Measurements from ENCODE around the gene PRDM4.
"Not testable (repeated sequence)": the region's sequence is repeated elsewhere in the genome, so short reads cannot be mapped to it uniquely, and the experiment has no call there.

Gene PRDM4

DNA sequence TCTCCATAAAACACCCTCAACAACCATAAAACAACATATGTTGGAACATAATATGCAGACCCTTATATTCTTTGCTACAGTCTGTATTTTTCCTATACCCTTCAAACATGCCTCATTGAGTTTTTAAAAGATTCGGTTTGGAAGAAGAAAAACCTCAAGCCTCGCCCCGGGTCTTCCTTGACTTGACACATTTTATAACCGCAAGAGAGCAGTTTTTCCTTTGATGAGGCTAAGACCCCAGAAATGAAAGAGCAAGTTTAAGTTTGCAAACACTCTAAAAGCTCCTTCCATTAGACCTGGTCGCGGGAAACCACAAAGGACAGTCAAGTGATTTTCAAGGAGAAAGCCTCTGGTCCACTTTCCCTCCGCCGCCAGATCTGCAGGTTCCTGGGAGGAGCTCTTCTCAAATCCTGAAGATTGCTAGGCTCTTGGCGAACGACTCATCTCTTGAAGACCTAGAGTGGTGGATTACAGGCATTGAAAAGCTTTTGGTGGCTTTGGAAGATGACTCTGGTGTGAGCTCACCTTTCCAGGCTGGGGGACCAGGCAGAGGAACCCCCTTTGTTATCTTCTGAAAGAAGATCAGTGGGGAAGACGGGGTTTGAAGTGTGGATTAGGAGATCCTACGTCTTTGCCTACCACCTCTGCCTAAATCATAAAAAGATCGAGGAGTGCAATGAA is 13.6 kb upstream of the PRDM4 start, which contains the start of gene ASCL4:
Gene ASCL4, plus strand, starts transcription at position 356 of the 681 bp plus-strand sequence. CDS start 515 bp downstream, outside the sequence.
- DNase-seq = no peak

- DNase-seq = no peak
Observed at GRCh38 chr12:107767466-107767865, 6.5 kb upstream of the PRDM4 start.

DNA sequence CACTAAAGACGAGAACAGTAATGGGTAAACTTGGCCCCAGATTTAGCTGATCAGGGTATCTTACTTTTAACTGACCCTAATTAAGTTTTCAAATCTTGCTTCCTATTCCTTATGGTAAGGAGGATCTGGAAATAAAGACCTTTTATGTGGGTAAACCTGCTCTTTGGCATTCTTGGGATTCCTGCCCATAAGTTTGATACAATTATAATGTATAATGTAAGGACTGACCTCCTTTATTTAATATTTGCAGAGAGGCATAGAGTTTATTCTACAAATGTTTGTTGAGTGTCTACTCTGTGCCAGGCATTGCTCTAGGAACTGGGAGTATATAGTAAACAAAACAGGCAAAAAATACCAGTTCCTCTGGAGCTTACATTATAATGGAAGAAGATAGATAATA is 4.4 kb upstream of the PRDM4 start:
- no peak for DNase-seq

DNA sequence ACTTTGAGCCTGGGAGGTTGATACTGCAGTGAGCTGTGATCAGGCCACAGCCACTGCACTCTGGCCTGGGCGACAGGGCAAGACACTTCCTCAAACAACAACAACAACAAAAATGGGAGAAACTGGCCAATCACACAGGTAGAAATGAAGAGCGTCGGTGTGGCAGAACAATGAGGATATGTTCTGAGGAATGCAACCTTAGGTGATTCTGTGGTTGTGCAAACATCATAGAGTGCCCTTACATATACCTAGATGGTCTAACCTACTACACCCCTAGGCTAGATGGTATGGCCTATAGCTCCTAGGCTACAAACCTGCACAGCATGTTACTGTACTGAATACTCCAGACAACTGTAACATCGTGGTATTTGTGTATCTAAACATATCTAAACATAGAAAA is 3.7 kb upstream of the PRDM4 start:
- no peak for DNase-seq

GRCh38 chr12:107762874-107763273 is 1.9 kb upstream of the PRDM4 start:
- DNase-seq = no peak

DNA sequence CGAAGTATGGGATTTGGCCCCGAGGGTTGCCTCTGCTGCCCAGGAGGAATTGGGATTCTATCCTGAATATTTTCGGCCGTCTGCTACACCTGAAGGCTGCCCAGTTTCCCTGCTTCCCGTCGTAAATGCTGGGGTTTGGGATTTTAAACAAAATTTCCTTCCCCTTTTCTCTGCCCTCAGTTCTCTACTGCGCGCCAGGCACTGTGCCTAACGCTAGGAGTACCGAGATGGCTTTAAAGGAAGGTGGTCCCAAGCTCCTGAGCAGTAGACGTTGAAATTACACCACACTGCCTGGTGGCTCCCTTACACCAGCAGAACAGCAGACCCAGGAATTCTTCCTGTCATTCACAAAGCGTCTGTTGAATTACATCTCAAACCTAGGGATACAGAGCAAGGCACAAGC is 566 bp upstream of the PRDM4 start:
- peak; percentile 61 for DNase-seq

DNA sequence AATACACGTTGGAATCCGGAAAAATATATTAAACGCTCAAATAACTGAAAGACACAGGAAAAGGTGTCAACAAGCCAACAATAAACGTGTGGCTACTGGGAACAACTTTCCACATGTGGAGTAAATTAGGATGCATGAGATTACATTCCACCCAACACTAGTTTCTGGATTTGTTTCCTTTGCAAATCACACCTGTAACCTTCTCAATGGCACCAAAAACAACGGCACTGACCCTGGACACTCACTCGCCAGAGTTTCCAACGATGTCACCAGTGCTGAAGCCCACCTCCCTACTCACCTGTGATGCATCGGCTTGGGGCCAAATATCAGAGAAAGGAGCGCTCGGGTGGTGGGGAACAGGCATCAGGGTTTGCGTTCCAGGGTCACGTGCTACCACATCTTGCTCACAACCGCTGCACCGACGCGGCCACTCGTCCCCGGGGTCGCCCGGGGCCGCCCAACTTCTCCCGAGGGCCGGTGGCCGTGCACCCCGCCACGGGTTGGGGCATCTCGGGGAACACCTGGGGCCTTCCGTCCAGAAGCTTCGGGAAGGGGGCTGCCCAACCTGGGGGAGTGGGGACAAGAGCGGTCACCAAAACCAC is 629 bp downstream of the PRDM4 start:
- DNase-seq = peak; percentile 77

GRCh38 chr12:107759410-107759809 is 1.5 kb downstream of the PRDM4 start:
- DNase-seq = no peak

DNA sequence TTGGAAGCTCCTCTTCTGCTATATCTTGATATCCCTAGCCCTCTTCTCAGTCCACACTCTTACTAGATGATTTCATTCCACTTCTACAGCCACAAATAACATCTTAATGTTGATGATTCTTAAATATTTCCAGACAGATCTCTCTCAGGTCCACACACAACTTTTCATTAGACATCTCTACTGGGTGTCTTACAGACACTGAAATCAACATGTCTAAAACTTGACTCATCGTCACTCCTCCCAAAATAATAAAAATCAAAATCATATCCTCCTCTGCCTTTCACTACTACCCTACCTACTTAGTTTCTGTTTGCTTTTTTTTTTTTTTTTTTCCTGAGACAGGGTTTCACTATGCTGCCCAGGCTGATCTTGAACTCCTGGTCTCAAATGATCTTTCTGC is 11.9 kb downstream of the PRDM4 start:
- DNase-seq = no peak

- no peak for DNase-seq
Observed at GRCh38 chr12:107748472-107748871, 12.5 kb downstream of the PRDM4 start.

DNA sequence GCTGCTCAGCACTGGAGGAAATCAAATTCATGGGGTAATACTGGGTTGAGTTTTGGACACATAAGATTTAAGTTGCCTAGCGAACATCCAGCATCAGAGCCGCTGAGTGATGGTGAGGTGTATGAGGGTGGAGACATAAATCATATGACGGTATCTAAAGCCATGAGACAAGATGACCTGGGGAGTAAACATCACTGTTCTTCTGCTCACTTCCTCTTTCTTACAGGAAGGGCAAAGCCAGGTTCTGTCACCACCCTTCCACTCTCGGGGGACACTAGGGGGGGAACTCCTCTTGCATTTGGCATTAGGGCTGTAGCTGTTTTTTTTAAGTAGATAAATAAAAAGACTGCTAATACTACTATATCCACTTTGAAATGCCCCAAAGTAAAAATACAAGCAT is 24.0 kb downstream of the PRDM4 start:
- DNase-seq = no peak

DNA sequence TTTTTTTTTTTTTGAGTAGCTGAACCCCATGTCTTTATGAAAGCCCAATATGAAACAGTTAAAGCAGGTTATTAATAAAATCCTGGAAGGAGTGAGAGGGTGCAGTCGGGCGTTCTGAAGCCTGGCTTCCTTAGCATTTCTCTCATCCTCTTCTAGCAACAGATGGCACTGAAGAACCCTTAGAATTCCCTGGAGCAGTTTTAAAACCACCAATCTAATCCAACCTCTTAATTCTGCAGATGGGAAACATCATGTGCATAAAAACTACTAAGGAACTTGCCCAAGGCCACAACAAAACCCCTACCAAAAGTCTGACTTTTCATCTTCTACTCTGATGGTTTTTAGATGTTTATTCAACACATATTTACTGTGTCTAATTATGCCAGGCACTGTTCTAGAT is 25.2 kb downstream of the PRDM4 start:
- DNase-seq = no peak

- DNase-seq = no peak
Observed at GRCh38 chr12:107734139-107734538, 26.8 kb downstream of the PRDM4 start.

DNA sequence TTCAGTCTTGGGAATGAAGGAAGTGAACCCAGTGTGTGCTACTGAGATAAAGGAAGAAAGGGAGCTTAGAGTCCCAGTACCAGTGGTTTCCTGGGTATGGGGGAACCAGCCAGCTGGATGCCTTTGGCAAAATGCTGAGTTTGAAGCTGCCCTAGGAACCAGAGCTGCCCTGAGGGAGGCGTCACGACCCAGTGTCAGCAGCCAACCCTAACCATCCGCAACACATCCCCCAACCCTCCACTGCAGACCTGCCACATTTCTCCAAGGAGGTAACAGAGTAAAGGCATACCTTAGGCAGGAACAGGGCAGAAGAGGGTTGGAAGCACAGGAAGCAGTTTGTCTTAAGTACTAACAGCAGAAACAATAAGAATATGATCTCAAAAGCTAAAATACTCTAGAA is 28.6 kb downstream of the PRDM4 start:
- no peak for DNase-seq

GRCh38 chr12:107731366-107731765 is 29.6 kb downstream of the PRDM4 start:
- no peak for DNase-seq

DNA sequence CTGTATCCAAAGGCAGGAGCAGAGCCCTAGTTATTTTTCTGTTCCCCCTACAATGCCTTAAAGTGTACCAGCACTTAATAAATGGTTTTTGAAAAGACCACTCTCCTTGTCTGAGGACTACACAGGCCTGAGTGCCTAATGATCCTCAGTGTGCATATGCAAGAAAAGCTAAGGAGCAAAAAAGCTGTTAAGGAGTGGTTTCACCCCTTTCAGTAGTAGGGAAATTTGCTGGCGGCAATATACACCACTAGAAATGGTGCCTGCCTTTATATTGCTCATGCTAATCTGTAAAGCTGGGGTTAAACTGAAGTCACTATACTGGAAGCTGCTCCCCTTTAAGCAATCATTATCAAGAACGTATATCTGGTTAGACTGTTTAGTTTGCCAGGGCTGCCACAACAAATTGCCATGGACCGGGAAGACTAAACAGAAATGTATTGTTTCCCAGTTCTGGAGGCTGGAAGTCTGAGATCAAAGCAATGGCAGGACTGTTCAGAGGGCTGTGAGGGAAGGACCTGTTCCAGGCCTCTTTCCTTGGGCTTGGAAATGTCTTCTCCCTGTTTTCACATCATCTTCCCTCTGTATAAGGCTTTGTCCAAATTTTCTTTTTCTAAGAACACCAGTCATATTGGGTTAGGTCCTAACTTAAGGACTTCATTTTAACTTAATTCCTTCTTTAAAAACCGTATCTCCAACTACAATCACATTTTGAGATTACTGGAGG is 30.2 kb downstream of the PRDM4 start:
- no peak for DNase-seq

DNA sequence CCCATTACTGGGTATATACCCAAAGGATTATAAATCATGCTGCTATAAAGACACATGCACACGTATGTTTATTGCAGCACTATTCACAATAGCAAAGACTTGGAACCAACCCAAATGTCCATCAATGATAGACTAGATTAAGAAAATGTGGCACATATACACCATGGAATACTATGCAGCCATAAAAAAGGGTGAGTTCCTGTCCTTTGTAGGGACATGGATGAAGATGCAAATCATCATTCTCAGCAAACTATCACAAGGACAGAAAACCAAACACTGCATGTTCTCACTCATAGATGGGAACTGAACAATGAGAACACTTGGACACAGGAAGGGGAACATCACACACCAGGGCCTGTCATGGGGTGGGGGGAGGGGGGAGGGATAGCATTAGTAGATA is 33.2 kb downstream of the PRDM4 start:
- not testable (repeated sequence) for DNase-seq

DNA sequence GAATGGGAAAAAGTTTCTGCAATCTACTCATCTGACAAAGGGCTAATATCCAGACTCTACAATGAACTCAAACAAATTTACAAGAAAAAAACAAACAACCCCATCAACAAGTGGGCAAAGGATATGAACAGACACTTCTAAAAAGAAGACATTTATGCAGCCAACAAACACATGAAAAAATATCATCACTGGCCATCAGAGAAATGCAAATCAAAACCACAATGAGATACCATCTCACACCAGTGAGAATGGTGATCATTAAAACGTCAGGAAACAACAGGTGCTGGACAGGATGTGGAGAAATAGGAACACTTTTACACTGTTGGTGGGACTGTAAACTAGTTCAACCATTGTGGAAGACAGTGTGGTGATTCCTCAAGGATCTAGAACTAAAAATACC is 33.6 kb downstream of the PRDM4 start:
- DNase-seq = not testable (repeated sequence)

GRCh38 chr12:107718606-107719005 is 42.3 kb downstream of the PRDM4 start:
- DNase-seq = no peak

- DNase-seq = no peak
Observed at GRCh38 chr12:107715780-107716179, 45.2 kb downstream of the PRDM4 start.

DNA sequence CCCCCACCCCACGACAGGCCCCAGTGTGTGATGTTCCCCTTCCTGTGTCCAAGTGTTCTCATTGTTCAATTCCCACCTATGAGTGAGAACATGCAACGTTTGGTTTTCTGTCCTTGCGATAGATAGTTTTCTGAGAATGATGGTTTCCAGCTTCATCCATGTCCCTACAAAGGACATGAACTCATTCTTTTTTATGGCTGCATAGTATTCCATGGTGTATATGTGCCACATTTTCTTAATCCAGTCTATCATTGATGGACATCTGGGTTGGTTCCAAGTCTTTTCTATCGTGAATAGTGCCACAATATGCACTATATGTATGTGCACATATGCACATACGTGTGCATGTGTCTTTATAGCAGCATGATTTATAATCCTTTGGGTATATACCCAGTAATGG is 55.4 kb downstream of the PRDM4 start:
- DNase-seq = not testable (repeated sequence)

DNA sequence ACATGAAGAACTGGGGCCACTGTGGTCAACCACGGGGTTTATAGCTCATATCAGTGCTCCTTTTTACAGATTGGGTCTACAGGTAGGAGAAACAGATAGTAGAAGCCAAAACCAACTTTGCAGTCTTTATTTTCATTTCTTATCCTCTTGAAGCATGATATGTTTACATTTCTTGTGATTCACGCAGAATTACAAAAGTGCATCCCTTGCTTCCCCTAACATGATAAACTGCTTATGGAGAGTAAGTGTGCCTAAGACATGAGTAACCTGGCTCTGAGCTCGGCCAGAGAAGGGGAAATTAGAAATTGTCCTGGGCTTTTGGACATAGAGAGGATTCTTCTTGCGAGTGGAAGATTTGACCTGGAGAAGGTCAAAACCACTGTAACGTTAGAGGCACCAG is 56.9 kb downstream of the PRDM4 start:
- no peak for DNase-seq

DNA sequence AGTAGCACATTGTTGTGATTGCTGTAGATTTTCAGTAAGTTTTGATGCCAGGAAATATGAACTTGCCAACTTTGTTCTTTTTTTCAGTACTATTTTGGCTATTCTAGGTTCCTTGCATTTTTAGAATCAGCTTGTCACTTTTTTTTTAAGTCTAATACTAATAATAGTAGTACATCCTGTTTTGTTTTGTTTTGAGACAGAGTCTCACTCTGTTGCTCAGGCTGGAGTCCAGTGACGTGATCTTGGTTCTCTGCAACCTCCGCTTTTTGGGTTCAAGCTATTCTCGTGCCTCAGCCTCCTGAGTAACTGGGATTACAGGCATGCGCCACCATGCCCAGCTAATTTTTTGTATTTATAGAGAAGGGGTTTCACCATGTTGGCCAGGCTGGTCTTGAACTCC is 58.8 kb downstream of the PRDM4 start:
- no peak for DNase-seq

DNA sequence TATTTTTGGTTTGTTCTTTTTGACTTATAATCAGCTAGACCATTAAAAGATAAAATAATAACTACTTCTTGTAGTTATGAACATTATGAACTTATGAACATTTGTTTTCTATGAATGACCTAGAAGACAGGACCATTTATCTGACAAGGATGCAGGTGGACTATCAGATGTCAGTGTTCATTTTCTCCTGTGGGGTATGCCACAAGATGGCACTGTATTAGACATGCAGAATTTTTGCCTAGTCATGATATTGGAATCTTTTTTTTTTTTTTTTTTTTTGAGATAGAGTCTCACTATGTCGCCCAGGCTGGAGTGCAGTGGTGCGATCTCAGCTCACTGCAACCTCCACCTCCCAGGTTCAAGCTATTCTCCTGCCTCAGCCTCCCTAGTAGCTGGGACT is 65.2 kb downstream of the PRDM4 start:
- DNase-seq = not testable (repeated sequence)

Data from activated CD8-positive, alpha-beta memory T cell treated with anti-CD3 and anti-CD28 coated beads for 24 hours (primary cell).